Caco-2 (cell line): ENCODE measurements around the gene FBXO15. TPM values are rescaled to one million over a fixed set of nuclear protein-coding genes. Genes with fewer than 3 reads are reported as not detected.

ENCODE experiments used
- BruUV-seq: library from RNA; stranded (reverse); fragments of 400-500 nt; replicated peaks from 2 replicates; lab custom pipeline; 2021; lab: Mats Ljungman, UMichigan
- CTCF ChIA-PET: fragments of 300-600 bp; sonication (Branson Sonifier 250); formaldehyde crosslinking; loops from one replicate; lab custom pipeline; 2022; ENCODE audit warnings: antibody characterized with exemption; lab: Charles Lee
- POLR2A ChIA-PET: fragments of 300-600 bp; sonication (Branson Sonifier 250); formaldehyde crosslinking; loops from one replicate; lab custom pipeline; 2022; ENCODE audit warnings: antibody characterized with exemption; lab: Charles Lee
- DNase-seq, 2 experiments: peaks; one replicate each; pipeline versions ENCODE4 v3.0.0 to v3.0.0-alpha.2; 2020 to 2022
- H3K27me3 ChIP-seq: replicated peaks from 2 replicates; pipeline ENCODE4 v1.6.0; 2011; ENCODE audit warnings: low read length; ENCODE audit not compliant: control insufficient read depth, insufficient read depth
- H3K36me3 ChIP-seq: 2 replicates; pipeline ENCODE4 v1.5.1; 2011; ENCODE audit warnings: low read length; ENCODE audit not compliant: control insufficient read depth, insufficient read depth
- H3K4me1 ChIP-seq: fragments of 250-450 bp; sonication (Bioruptor Pico); 2 replicates; pipeline ENCODE4 v1.5.1; 2020; ENCODE audit warnings: mild to moderate bottlenecking
- H3K4me3 ChIP-seq: 2 replicates; pipeline ENCODE4 v1.5.1; 2011; ENCODE audit warnings: low read depth, mild to moderate bottlenecking, control low read depth, low read length
- H3K9me3 ChIP-seq: fragments of 250-450 bp; sonication (Bioruptor Pico); 2 replicates; pipeline ENCODE4 v1.5.1; 2020; ENCODE audit warnings: mild to moderate bottlenecking, moderate library complexity
- H3K27ac Mint-ChIP-seq: one replicate; pipeline ENCODE4 v1.8.0; 2022; ENCODE audit warnings: mixed read lengths; ENCODE audit not compliant: unreplicated experiment
- H3K27me3 Mint-ChIP-seq: one replicate; pipeline ENCODE4 v1.8.0; 2022; ENCODE audit warnings: mixed read lengths; ENCODE audit not compliant: insufficient read depth, unreplicated experiment
- H3K36me3 Mint-ChIP-seq: one replicate; pipeline ENCODE4 v1.8.0; 2022; ENCODE audit warnings: mild to moderate bottlenecking, mixed read lengths; ENCODE audit not compliant: insufficient read depth, unreplicated experiment
- H3K4me1 Mint-ChIP-seq: one replicate; pipeline ENCODE4 v1.8.0; 2022; ENCODE audit warnings: low read depth, mixed read lengths; ENCODE audit not compliant: unreplicated experiment
- H3K4me3 Mint-ChIP-seq: one replicate; pipeline ENCODE4 v1.8.0; 2022; ENCODE audit warnings: mild to moderate bottlenecking, moderate library complexity, mixed read lengths; ENCODE audit not compliant: unreplicated experiment
- H3K9me3 Mint-ChIP-seq: one replicate; pipeline ENCODE4 v1.8.0; 2022; ENCODE audit warnings: mixed read lengths; ENCODE audit not compliant: unreplicated experiment
- CTCF ChIP-seq, 2 experiments: fragments of 200-600 bp in 1 of 2; IDR thresholded peaks; 1 replicate in 1 of 2; 2 replicates in 1 of 2; pipeline versions ENCODE4 v1.5.1 to v1.8.0; 2011 to 2022; ENCODE audit warnings: antibody characterized with exemption in 1 of 2, control low read depth in 1 of 2, inconsistent platforms in 1 of 2, low read depth in 1 of 2, low read length in 1 of 2, mild to moderate bottlenecking in 1 of 2, moderate library complexity in 1 of 2; ENCODE audit not compliant: insufficient read depth in 1 of 2, severe bottlenecking in 1 of 2, unreplicated experiment in 1 of 2
- intact Hi-C: fragments of 100-400 bp; cut with micrococcal nuclease; formaldehyde crosslinking; loops from one replicate; pipeline ENCODE4 v1.10.0; 2022; ENCODE audit not compliant: unreplicated experiment
- total RNA-seq: library from RNA; stranded (reverse); gene quantifications from 2 replicates; pipeline ENCODE4 v1.2.3, GENCODE V29; 2022

Gene FBXO15
- total RNA-seq, 1 experiment from 2014 or later: 0.29 TPM

- ChIA-PET CTCF (no interaction called here), POLR2A (no interaction called here)
- H3K36me3 ChIP-seq: no peaks in the 10 kb centered on the region
- intact Hi-C loops: no loop called here
- no peaks in the 10 kb centered on the region for H3K4me1 Mint-ChIP-seq
- no peaks in the 10 kb centered on the region for H3K4me1 ChIP-seq
- H3K27ac Mint-ChIP-seq: no peak overlapping the region
- H3K4me3 ChIP-seq: no peak overlapping the region
- TF ChIP-seq CTCF (IDR thresholded peaks at IDR 0.05; ENCODE audit: insufficient read depth in 1 of 2, low read depth in 1 of 2, low read length in 1 of 2, severe bottlenecking in 1 of 2, unreplicated experiment in 1 of 2): no peak
- no peaks in the 10 kb centered on the region for H3K27me3 ChIP-seq
- H3K4me3 Mint-ChIP-seq: no peak overlapping the region
- H3K9me3 ChIP-seq: no peaks in the 10 kb centered on the region
- no TSS peak for BruUV-seq
- DNase-seq: no peak
- no peaks in the 10 kb centered on the region for H3K9me3 Mint-ChIP-seq
- H3K27me3 Mint-ChIP-seq: peaks cover 11% of the 10 kb centered on the region
- no peaks in the 10 kb centered on the region for H3K36me3 Mint-ChIP-seq
Measured at GRCh38 chr18:74078257-74078656, 69.4 kb downstream of the FBXO15 start.

GRCh38 chr18:74074668-74075564, 72.7 kb downstream of the FBXO15 start:
- H3K36me3 Mint-ChIP-seq: no peaks in the 10 kb centered on the region
- ChIA-PET POLR2A (no interaction called here), CTCF (no interaction called here)
- BruUV-seq: no TSS peak
- TF ChIP-seq CTCF (IDR thresholded peaks at IDR 0.05; ENCODE audit: insufficient read depth in 1 of 2, low read depth in 1 of 2, low read length in 1 of 2, severe bottlenecking in 1 of 2, unreplicated experiment in 1 of 2): no peak
- intact Hi-C loops: no loop called here
- Histone ChIP-seq H3K4me3 (no peak overlapping the region), H3K9me3 (no peaks in the 10 kb centered on the region), H3K4me1 (no peaks in the 10 kb centered on the region), H3K36me3 (no peaks in the 10 kb centered on the region), H3K27me3 (no peaks in the 10 kb centered on the region)
- peaks cover 18% of the 10 kb centered on the region for H3K27me3 Mint-ChIP-seq
- H3K27ac Mint-ChIP-seq: no peak overlapping the region
- H3K4me3 Mint-ChIP-seq: no peak overlapping the region
- no peaks in the 10 kb centered on the region for H3K4me1 Mint-ChIP-seq
- no peak for DNase-seq
- no peaks in the 10 kb centered on the region for H3K9me3 Mint-ChIP-seq

DNA sequence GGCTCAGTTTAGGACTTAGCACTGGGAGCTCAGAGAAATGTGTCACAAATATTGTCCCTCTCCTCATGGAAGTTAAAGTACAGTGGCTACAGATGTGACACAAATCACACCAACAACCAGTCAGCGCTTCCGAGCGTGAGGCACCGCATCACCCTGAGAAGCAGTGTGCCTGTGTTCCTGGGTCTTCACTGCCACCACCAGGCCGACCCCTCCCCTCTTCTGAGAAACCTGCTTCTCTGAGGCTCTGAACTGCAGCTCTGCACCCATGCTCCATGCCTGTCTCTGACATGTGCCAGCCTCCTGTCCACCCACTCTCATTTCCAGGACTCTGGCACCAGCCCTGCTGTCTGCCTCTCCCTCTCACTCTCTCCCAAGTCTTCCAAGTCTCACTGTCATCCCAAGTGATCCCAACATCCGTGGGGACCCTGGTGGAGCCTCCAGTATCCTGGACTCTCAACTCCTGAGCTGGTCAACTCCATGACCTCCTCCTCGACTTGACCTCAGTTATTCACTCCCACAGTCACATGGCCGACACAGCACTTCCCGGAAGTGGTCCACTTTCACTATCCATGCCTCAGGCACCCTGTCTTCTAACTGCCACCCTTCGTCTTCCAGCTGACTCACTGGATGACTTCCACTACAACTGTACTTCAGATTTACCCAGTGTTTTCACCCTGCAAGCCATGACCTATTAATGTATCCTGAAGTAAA, 73.5 kb downstream of the FBXO15 start:
- no peak for DNase-seq
- H3K4me1 Mint-ChIP-seq: no peaks in the 10 kb centered on the region
- POLR2A ChIA-PET: no interaction called here
- Histone ChIP-seq H3K27me3 (no peaks in the 10 kb centered on the region), H3K4me3 (no peak overlapping the region), H3K9me3 (no peaks in the 10 kb centered on the region), H3K36me3 (no peaks in the 10 kb centered on the region), H3K4me1 (no peaks in the 10 kb centered on the region)
- BruUV-seq: no TSS peak
- no peak for TF ChIP-seq CTCF (IDR thresholded peaks at IDR 0.05; ENCODE audit: insufficient read depth in 1 of 2, low read depth in 1 of 2, low read length in 1 of 2, severe bottlenecking in 1 of 2, unreplicated experiment in 1 of 2)
- no peak overlapping the region for H3K4me3 Mint-ChIP-seq
- no peaks in the 10 kb centered on the region for H3K9me3 Mint-ChIP-seq
- CTCF ChIA-PET: no interaction called here
- no peaks in the 10 kb centered on the region for H3K36me3 Mint-ChIP-seq
- intact Hi-C loops: no loop called here
- no peak overlapping the region for H3K27ac Mint-ChIP-seq
- peaks cover 14% of the 10 kb centered on the region for H3K27me3 Mint-ChIP-seq
